HepG2 (cell line): ENCODE data around the gene DUSP7. TPM values are rescaled to one million over a fixed set of nuclear protein-coding genes. Genes with fewer than 3 reads are reported as not detected.

Source experiments
- FOXK2 ChIP-seq: fragments of 450-650 bp; IDR thresholded peaks from 2 replicates; pipeline ENCODE4 v1.6.1; 2016
- NFATC3 ChIP-seq: sonication (generic); formaldehyde crosslinking; IDR thresholded peaks from 2 replicates; pipeline ENCODE4 v1.5.1; 2020; ENCODE audit warnings: mild to moderate bottlenecking, missing genetic modification reagents
- TP53 ChIP-seq: sonication (generic); formaldehyde crosslinking; conservative IDR thresholded peaks from 2 replicates; pipeline ENCODE4 v1.4.0; 2020; ENCODE audit warnings: missing genetic modification reagents
- XBP1 ChIP-seq: sonication (generic); formaldehyde crosslinking; IDR thresholded peaks from 2 replicates; pipeline ENCODE4 v1.5.0; 2020; ENCODE audit warnings: missing genetic modification reagents
- ZMAT3 ChIP-seq: sonication (generic); formaldehyde crosslinking; conservative IDR thresholded peaks from 2 replicates; pipeline ENCODE4 v1.7.0; 2021; ENCODE audit warnings: missing genetic modification reagents
- ZMYM2 ChIP-seq: sonication (generic); formaldehyde crosslinking; IDR thresholded peaks from 2 replicates; pipeline ENCODE4 v1.8.0; 2022; ENCODE audit warnings: mild to moderate bottlenecking, missing genetic modification reagents
- ZNF44 ChIP-seq: sonication (generic); formaldehyde crosslinking; IDR thresholded peaks from 2 replicates; pipeline ENCODE4 v1.5.1; 2020; ENCODE audit warnings: mild to moderate bottlenecking, missing genetic modification reagents
- ZNF460 ChIP-seq: sonication (generic); formaldehyde crosslinking; IDR thresholded peaks from 2 replicates; pipeline ENCODE4 v1.5.1; 2020; ENCODE audit warnings: missing genetic modification reagents, mild to moderate bottlenecking, borderline replicate concordance
- ZNF563 ChIP-seq: sonication (generic); formaldehyde crosslinking; IDR thresholded peaks from 2 replicates; pipeline ENCODE4 v1.8.0; 2022; ENCODE audit warnings: mild to moderate bottlenecking, moderate library complexity, missing genetic modification reagents
- ZNF598 ChIP-seq: sonication (generic); formaldehyde crosslinking; IDR thresholded peaks from 2 replicates; pipeline ENCODE4 v1.5.1; 2020; ENCODE audit warnings: mild to moderate bottlenecking, missing genetic modification reagents, borderline replicate concordance
- polyA plus RNA-seq, 8 experiments: library from polyadenylated mRNA; depleted of rRNA in 3 of 8; stranded (reverse) in 7 of 8; unstranded in 1 of 8; fragments of >200 nt; fragmentation: Illumina TruSeq in 4 of 8; extraction: Trizol in 4 of 8; gene quantifications; 2 replicates each; pipeline versions ENCODE4 v1.2.1 to v1.2.3, GENCODE V29; 2011 to 2016; ENCODE audit warnings: low read depth in 4 of 8, missing spikeins in 1 of 8, mixed read lengths in 1 of 8; ENCODE audit not compliant: insufficient read depth in 1 of 8
- total RNA-seq, 5 experiments: library from RNA; depleted of rRNA; stranded (reverse); fragments of >200 nt; fragmentation: Illumina TruSeq; extraction: Trizol; gene quantifications; 2 replicates each; pipeline ENCODE4 v1.2.3, GENCODE V29; 2016; ENCODE audit warnings: low read depth in 1 of 5
- TF ChIP-seq, protein P1 (sequence below): sonication (generic); IDR thresholded peaks from 2 replicates; pipeline ENCODE4 v1.6.1; 2016; ENCODE audit warnings: low read depth, borderline replicate concordance
- TF ChIP-seq, protein P2 (sequence below): sonication (generic); formaldehyde crosslinking; IDR thresholded peaks from 2 replicates; pipeline ENCODE4 v1.5.0; 2020; ENCODE audit warnings: mild to moderate bottlenecking, missing genetic modification reagents, borderline replicate concordance
- TF ChIP-seq, protein P3 (sequence below): sonication (generic); formaldehyde crosslinking; conservative IDR thresholded peaks from 2 replicates; pipeline ENCODE4 v1.8.0; 2022; ENCODE audit warnings: low read depth, missing genetic modification reagents
- TF ChIP-seq, protein P4 (sequence below), 2 experiments: sonication (generic) in 1 of 2; formaldehyde crosslinking in 1 of 2; IDR thresholded peaks; 2 replicates each; pipeline versions ENCODE4 v1.5.1 to v1.6.1; 2011 to 2020; ENCODE audit warnings: borderline replicate concordance in 1 of 2, low read depth in 1 of 2, low read length in 1 of 2, mild to moderate bottlenecking in 1 of 2, missing genetic modification reagents in 1 of 2, moderate library complexity in 1 of 2
- TF ChIP-seq, protein P5 (sequence below): IDR thresholded peaks from 2 replicates; pipeline ENCODE4 v1.6.1; 2016; ENCODE audit warnings: low read depth, borderline replicate concordance

The DUSP7 gene
- total and polyA plus RNA-seq, 2 of the 13 experiments (the other 11 are each of a cell fraction or from before 2014, with no cell fraction given), result 6.6 to 8.8 TPM

GRCh38 chr3:52056968-52057811 is 819 bp upstream of the DUSP7 start (continued):
- TF ChIP-seq ZNF460 (CRISPR knock-in tag) (no peak), ZNF598 (CRISPR knock-in tag) (peak; percentile 2; the same call in 1 of the 2 replicates), NFATC3 (CRISPR knock-in tag) (no peak), ZMAT3 (no peak), ZMYM2 (CRISPR knock-in tag) (no peak), XBP1 (CRISPR knock-in tag) (no peak), ZNF44 (no peak), TP53 (CRISPR knock-in tag) (no peak), FOXK2 (no peak), ZNF563 (CRISPR knock-in tag) (no peak)
- TF ChIP-seq, protein P1, sequence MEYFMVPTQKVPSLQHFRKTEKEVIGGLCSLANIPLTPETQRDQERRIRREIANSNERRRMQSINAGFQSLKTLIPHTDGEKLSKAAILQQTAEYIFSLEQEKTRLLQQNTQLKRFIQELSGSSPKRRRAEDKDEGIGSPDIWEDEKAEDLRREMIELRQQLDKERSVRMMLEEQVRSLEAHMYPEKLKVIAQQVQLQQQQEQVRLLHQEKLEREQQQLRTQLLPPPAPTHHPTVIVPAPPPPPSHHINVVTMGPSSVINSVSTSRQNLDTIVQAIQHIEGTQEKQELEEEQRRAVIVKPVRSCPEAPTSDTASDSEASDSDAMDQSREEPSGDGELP, result 0 out of 2 replicates have a peak, but pooled peaks have one; percentile 15
- TF ChIP-seq, protein P2, sequence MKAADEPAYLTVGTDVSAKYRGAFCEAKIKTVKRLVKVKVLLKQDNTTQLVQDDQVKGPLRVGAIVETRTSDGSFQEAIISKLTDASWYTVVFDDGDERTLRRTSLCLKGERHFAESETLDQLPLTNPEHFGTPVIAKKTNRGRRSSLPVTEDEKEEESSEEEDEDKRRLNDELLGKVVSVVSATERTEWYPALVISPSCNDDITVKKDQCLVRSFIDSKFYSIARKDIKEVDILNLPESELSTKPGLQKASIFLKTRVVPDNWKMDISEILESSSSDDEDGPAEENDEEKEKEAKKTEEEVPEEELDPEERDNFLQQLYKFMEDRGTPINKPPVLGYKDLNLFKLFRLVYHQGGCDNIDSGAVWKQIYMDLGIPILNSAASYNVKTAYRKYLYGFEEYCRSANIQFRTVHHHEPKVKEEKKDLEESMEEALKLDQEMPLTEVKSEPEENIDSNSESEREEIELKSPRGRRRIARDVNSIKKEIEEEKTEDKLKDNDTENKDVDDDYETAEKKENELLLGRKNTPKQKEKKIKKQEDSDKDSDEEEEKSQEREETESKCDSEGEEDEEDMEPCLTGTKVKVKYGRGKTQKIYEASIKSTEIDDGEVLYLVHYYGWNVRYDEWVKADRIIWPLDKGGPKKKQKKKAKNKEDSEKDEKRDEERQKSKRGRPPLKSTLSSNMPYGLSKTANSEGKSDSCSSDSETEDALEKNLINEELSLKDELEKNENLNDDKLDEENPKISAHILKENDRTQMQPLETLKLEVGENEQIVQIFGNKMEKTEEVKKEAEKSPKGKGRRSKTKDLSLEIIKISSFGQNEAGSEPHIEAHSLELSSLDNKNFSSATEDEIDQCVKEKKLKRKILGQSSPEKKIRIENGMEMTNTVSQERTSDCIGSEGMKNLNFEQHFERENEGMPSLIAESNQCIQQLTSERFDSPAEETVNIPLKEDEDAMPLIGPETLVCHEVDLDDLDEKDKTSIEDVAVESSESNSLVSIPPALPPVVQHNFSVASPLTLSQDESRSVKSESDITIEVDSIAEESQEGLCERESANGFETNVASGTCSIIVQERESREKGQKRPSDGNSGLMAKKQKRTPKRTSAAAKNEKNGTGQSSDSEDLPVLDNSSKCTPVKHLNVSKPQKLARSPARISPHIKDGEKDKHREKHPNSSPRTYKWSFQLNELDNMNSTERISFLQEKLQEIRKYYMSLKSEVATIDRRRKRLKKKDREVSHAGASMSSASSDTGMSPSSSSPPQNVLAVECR, result peak; percentile 70; the same call in 1 of the 2 replicates
- TF ChIP-seq, protein P3, sequence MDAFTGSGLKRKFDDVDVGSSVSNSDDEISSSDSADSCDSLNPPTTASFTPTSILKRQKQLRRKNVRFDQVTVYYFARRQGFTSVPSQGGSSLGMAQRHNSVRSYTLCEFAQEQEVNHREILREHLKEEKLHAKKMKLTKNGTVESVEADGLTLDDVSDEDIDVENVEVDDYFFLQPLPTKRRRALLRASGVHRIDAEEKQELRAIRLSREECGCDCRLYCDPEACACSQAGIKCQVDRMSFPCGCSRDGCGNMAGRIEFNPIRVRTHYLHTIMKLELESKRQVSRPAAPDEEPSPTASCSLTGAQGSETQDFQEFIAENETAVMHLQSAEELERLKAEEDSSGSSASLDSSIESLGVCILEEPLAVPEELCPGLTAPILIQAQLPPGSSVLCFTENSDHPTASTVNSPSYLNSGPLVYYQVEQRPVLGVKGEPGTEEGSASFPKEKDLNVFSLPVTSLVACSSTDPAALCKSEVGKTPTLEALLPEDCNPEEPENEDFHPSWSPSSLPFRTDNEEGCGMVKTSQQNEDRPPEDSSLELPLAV (CRISPR knock-in tag), result no peak
- TF ChIP-seq, protein P4, sequence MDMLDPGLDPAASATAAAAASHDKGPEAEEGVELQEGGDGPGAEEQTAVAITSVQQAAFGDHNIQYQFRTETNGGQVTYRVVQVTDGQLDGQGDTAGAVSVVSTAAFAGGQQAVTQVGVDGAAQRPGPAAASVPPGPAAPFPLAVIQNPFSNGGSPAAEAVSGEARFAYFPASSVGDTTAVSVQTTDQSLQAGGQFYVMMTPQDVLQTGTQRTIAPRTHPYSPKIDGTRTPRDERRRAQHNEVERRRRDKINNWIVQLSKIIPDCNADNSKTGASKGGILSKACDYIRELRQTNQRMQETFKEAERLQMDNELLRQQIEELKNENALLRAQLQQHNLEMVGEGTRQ (IDR thresholded peaks at IDR 0.05; ENCODE audit: low read depth, low read length), result peak; percentile 94
- TF ChIP-seq, protein P4 (CRISPR knock-in tag; IDR thresholded peaks at IDR 0.05; ENCODE audit: borderline replicate concordance), result peak; percentile 97; the same call in 1 of the 2 replicates
- TF ChIP-seq, protein P5, sequence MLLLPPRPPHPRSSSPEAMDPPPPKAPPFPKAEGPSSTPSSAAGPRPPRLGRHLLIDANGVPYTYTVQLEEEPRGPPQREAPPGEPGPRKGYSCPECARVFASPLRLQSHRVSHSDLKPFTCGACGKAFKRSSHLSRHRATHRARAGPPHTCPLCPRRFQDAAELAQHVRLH, result peak; percentile 24; the same call in 1 of the 2 replicates
